ENCODE data around the gene ARFGAP1. TPM values are rescaled to one million over a fixed set of nuclear protein-coding genes. Genes with fewer than 3 reads are reported as not detected.

The ARFGAP1 gene
- total and polyA plus RNA-seq, 2 donors (not counting 3 experiments of a cell fraction or from before 2014, with no cell fraction given), result 93.7 to 126 TPM

DNA sequence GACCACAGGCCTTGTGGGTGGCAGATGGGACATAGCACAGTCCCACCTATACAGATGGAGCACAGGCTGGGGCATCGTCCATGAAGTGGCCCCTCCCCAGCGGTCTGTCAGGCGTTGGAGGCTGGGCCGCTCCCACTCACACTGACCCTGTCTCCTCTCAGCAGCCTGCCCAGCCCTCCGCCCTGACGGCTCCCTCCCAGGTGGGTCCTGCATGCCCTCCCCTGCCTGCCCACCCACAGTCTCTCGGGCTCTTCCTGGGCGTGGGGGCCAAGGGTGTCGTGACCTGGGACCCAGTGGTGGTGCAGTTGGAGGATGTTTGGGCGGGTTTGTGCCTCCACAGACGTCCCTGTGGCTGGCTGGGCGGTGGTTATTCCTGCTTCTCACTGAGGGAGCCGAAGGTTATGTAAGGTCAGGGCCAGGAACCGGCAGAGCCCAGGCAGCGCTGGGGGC is 42.7 kb downstream of the ARFGAP1 start:
- H3K27me3 ChIP-seq (ENCODE audit: control insufficient read depth in 2 of 2, insufficient read depth in 2 of 2, low read length in 2 of 2), result no peaks in the 10 kb centered on the region
- no peaks in the 10 kb centered on the region for H3K9me1 ChIP-seq (replicated peaks; ENCODE audit: control insufficient read depth, extremely low read depth, insufficient read depth, low read length)
- H3K4me1 ChIP-seq (ENCODE audit: control insufficient read depth, extremely low read depth, insufficient read depth, low read length), result no peaks in the 10 kb centered on the region
- H3K79me2 ChIP-seq (ENCODE audit: control insufficient read depth, insufficient read depth, low read length), result no peaks in the 10 kb centered on the region
- TF ChIP-seq GATA2 (IDR thresholded peaks at IDR 0.05; ENCODE audit: insufficient read depth, insufficient read length, low read depth, low read length) (no peak), FOS (IDR thresholded peaks at IDR 0.05; ENCODE audit: borderline replicate concordance, insufficient read depth, low read length) (no peak), MYC (IDR thresholded peaks at IDR 0.05; ENCODE audit: low read depth, low read length) (no peak), POLR2AphosphoS5 (IDR thresholded peaks at IDR 0.05; ENCODE audit: insufficient read depth, low read depth, low read length) (no peak), POLR2A (IDR thresholded peaks at IDR 0.05; ENCODE audit: low read depth, low read length) (no peak)
- TF ChIP-seq, protein P1, sequence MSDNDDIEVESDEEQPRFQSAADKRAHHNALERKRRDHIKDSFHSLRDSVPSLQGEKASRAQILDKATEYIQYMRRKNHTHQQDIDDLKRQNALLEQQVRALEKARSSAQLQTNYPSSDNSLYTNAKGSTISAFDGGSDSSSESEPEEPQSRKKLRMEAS (IDR thresholded peaks at IDR 0.05; ENCODE audit: insufficient read depth, insufficient read length), result no peak
- TF ChIP-seq, protein P2, sequence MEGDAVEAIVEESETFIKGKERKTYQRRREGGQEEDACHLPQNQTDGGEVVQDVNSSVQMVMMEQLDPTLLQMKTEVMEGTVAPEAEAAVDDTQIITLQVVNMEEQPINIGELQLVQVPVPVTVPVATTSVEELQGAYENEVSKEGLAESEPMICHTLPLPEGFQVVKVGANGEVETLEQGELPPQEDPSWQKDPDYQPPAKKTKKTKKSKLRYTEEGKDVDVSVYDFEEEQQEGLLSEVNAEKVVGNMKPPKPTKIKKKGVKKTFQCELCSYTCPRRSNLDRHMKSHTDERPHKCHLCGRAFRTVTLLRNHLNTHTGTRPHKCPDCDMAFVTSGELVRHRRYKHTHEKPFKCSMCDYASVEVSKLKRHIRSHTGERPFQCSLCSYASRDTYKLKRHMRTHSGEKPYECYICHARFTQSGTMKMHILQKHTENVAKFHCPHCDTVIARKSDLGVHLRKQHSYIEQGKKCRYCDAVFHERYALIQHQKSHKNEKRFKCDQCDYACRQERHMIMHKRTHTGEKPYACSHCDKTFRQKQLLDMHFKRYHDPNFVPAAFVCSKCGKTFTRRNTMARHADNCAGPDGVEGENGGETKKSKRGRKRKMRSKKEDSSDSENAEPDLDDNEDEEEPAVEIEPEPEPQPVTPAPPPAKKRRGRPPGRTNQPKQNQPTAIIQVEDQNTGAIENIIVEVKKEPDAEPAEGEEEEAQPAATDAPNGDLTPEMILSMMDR (IDR thresholded peaks at IDR 0.05; ENCODE audit: extremely low read depth in 1 of 2, insufficient read depth in 1 of 2, low read depth in 1 of 2, low read length in 2 of 2), result no peak
- no TSS peak for BruUV-seq (replicated peaks)
- FAIRE-seq (no peak), DNase-seq (ENCODE audit: low read depth, low spot score) (no peak)
- intact Hi-C loops (cut with micrococcal nuclease), result no loop called here
- no peaks in the 10 kb centered on the region for H4K20me1 ChIP-seq (replicated peaks; ENCODE audit: control insufficient read depth, extremely low read depth, insufficient read depth, low read length)
- no peaks in the 10 kb centered on the region for H3K9me3 ChIP-seq (replicated peaks; ENCODE audit: control insufficient read depth, insufficient read depth, low read length)
- no peak overlapping the region for H3K27ac ChIP-seq (ENCODE audit: insufficient read depth, low read depth, low read length)
- ChIA-PET POLR2A (no interaction called here), CTCF (interaction anchor here (2.1 kb wide), 1 partner anchor 67 kb away, joined by 11 read pairs; no protein-coding TSS in a partner anchor)
- H3K9ac ChIP-seq (replicated peaks; ENCODE audit: extremely low read depth, insufficient read depth, low read length), result no peak overlapping the region
- no peaks in the 10 kb centered on the region for H3K36me3 ChIP-seq (ENCODE audit: control insufficient read depth in 2 of 2, extremely low read depth in 1 of 2, insufficient read depth in 2 of 2, low read length in 2 of 2)
- no peak overlapping the region for H3K4me2 ChIP-seq (ENCODE audit: insufficient read depth, low read length)
- H3K4me3 ChIP-seq (replicated peaks in 1 of 3; ENCODE audit: insufficient read depth in 1 of 3, low read depth in 1 of 3, low read length in 3 of 3), result no peak overlapping the region
- H2AFZ ChIP-seq (ENCODE audit: low read depth, low read length), result no peak overlapping the region
- dilution Hi-C loops (cut with MboI; ENCODE audit: extremely low pct_ligation_motif_present, low sequenced_read_pairs), result no loop called here
